Stomach (tissue), 4 donors: Measurements from ENCODE around the gene CYP1A2.

ENCODE experiments used
- EP300 ChIP-seq: sonication (generic); formaldehyde crosslinking; IDR thresholded peaks from one replicate; pipeline ENCODE4 v1.6.1; 2017; ENCODE audit warnings: antibody characterized with exemption
- POLR2A ChIP-seq, 4 donors: fragments of 450-650 bp; IDR thresholded peaks; one replicate each; pipeline ENCODE4 v1.6.1; 2016; ENCODE audit warnings: antibody characterized with exemption in 4 of 4, control low read depth in 2 of 4, mild to moderate bottlenecking in 1 of 4, moderate library complexity in 1 of 4
- TF ChIP-seq, protein P1 (sequence below), 7 experiments: fragments of 450-650 bp in 4 of 7; fragments of 200-600 bp in 3 of 7; sonication (generic) in 3 of 7; IDR thresholded peaks; one replicate each; pipeline ENCODE4 v1.5.1; 2016 to 2019; ENCODE audit warnings: antibody characterized with exemption in 7 of 7, control low read depth in 2 of 7, mild to moderate bottlenecking in 1 of 7

DNA sequence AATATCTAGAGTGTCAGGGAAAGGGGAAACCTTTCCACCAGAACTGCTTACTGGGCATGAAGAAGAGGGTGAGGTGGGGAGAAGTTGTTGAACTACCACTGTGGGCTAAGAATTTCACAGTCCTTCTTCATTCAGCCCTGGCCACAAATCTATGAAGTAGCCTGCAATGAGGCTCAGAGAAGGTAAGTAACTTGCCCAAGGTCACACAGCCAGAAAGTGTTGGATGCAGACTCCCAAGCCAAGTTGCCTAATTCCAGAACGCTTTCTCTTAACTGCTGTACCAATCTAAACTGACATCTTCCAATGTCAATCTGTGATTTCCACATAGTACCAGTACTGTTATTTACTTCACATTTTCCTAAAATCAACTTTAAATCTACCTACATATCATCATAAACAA lies 25.5 kb upstream of the CYP1A2 start:
- TF ChIP-seq, protein P1, sequence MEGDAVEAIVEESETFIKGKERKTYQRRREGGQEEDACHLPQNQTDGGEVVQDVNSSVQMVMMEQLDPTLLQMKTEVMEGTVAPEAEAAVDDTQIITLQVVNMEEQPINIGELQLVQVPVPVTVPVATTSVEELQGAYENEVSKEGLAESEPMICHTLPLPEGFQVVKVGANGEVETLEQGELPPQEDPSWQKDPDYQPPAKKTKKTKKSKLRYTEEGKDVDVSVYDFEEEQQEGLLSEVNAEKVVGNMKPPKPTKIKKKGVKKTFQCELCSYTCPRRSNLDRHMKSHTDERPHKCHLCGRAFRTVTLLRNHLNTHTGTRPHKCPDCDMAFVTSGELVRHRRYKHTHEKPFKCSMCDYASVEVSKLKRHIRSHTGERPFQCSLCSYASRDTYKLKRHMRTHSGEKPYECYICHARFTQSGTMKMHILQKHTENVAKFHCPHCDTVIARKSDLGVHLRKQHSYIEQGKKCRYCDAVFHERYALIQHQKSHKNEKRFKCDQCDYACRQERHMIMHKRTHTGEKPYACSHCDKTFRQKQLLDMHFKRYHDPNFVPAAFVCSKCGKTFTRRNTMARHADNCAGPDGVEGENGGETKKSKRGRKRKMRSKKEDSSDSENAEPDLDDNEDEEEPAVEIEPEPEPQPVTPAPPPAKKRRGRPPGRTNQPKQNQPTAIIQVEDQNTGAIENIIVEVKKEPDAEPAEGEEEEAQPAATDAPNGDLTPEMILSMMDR (IDR thresholded peaks at IDR 0.05) = no peak
- TF ChIP-seq EP300 = no peak
- no peak for TF ChIP-seq POLR2A (IDR thresholded peaks at IDR 0.05)
